Central memory CD4-positive, alpha-beta T cell (primary cell): Measurements from ENCODE around the gene ST14.
A peak's percentile ranks its signal among the peaks of the same experiment; 100 is the strongest.

Experiments used
- DNase-seq: peaks from one replicate; pipeline ENCODE4 v3.0.0; 2022
- total RNA-seq, 3 experiments: gene quantifications; one replicate each; lab custom pipeline; 2026; lab: John Stamatoyannopoulos, UW

ST14 gene
- 0 to 0.04 (median 0) reads per million in 3 experiments for total RNA-seq

GRCh38 chr11:130159657-130160497 lies at the start of gene ST14:
TSS of gene ST14 (plus strand) at chr11:130159782. CDS start at chr11:130159980, 198 bp downstream.
- no peak for DNase-seq

- no peak for DNase-seq
Observed at GRCh38 chr11:130110339-130111108, 49.1 kb upstream of the ST14 start.

DNA sequence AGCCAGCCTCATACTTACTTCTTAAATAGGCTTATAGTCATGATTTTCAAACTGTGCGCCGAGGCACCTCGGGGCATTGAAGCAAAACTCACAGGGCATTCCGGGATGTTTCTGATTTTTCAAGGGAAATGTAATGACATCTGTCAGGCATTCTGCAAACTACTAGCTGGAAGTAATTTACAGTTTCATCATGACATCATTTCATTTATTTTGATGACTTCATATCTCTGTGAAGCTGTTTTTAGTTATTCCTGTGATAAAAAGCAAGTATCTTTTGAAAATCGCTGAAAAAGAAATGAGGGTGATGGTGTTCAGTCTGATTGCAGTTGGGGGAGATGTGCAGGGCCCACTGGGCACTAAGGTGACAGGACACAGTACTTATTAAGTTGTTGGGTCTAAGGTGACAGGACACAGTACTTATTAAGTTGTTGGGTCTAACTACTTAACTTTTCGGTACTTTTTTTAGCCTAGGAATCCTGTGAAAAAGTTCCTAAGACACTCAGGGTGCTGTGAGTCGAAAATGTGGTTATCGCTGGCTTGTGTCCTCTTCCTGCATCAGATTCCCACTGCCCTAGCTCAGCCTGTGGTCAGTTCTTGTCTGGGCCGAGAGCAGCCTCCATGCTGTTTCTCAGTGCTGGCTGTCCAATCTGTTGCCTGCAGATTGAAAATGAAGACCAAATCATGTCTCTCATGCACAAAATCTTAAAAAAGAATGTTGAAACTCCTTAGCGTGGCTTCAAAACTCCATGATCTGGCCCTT lies 47.3 kb upstream of the ST14 start:
- DNase-seq: no peak

- no peak for DNase-seq
Observed at GRCh38 chr11:130114281-130114680, 45.3 kb upstream of the ST14 start.

DNA sequence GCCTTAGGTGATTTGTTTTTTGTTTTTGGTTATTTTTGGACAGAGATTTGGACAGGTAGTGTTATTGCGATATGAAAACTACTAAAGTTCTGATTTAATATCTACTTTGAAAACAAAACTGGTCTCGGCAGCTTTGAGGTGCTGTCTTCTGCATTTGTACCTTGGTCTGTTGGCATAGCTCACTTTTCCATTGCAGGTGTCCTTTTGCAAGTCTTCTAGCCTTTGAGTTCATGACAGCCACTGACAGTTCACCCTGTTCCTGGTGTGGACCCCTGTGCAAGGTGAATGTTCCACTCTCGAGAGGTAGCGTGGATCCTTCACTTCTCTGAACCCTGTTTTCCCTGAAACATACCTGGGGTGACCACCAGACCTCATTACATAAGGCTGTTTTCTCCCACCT lies 44.9 kb upstream of the ST14 start:
- no peak for DNase-seq

DNA sequence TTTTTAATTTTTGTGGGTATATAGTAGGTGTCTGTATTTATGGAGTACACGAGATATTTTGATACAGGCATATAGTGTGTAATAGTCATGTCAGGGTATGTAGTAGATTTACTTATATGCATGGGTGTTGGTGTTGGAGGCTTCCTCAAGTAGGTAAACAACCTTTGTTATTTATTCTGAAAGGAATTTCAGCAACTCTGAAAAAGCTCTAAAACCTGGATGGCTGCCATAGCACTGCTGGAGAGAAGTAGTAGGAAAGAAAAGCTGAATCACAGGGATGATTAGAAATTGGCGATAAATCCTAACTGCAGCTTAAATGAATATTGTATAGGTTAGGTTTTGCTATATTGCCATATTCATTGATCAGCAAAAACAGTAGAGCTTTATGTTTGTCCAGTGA lies 44.4 kb upstream of the ST14 start:
- no peak for DNase-seq

GRCh38 chr11:130118165-130118564 lies 41.4 kb upstream of the ST14 start:
- DNase-seq: no peak

- peak; percentile 48 for DNase-seq
Observed at GRCh38 chr11:130118636-130119387, 40.8 kb upstream of the ST14 start.

DNA sequence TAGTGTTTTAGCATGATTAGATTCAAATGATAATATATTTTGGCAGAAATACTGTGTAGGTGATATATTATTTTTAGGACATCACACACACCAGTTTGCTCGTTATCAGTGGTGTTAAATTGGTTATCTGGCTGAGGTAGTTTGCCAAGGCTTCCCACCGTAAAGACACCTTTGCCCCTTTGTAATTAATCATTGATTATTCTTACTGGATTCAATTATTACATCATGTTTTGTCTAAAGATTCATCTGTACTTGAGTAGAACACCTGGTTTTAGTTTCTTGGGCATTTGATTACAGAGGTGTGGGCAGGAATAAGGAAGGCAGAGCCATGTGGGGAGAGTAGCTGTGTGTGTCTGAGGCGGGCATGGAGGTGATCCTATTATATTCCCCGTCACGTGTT lies 39.5 kb upstream of the ST14 start:
- DNase-seq: no peak

GRCh38 chr11:130121445-130121978 lies 38.1 kb upstream of the ST14 start:
- peak; percentile 7 for DNase-seq

GRCh38 chr11:130122141-130122575 lies 37.4 kb upstream of the ST14 start:
- no peak for DNase-seq

DNA sequence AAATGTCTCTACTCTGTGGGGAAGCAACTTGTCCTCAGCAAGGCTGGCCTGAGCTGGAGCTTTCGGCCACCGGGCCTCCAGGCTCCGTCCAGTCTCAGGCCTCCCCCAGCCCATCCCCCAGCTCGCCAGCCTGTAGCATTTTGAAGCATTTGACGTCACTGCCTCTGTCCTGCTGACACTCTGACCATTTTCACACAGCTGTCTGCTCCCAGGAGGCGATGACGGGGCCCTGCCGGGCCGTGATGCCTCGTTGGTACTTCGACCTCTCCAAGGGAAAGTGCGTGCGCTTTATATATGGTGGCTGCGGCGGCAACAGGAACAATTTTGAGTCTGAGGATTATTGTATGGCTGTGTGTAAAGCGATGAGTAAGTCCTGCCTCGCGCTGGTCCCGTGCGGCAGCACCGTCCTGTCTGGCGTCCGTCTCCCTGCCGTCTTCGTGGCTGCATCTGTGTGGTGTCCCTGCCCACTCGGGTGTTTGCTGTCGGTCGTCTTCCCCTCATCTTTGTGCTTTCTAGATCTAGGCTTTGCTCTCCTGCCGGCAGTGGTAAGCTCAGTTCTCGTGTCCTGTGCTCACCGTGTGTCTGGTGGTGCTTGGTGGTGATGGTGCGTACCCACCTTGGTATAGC lies 36.1 kb upstream of the ST14 start:
- DNase-seq: no peak

DNA sequence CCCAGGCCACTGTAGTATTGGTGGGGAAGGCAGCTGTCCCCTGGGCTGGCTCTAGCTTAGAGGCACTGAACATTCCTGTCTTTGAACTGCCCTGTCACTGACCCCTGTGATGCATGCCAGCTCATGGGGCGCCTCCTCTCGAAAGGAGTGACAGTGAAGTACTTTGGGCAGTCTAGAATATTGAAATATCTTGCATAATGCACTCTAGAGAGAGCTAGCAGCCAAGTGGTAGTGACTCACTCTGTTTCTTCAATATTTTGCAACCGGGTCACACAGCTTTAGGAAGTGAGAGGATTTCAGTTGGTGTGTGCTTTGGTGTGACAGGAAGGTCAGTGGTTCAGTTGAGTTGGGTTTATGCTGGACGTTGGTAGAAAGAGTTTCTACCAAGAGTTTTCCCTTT lies 35.5 kb upstream of the ST14 start:
- DNase-seq: no peak

- no peak for DNase-seq
Observed at GRCh38 chr11:130125638-130126037, 33.9 kb upstream of the ST14 start.

GRCh38 chr11:130126516-130126915 lies 33.1 kb upstream of the ST14 start:
- DNase-seq: no peak

GRCh38 chr11:130127509-130127908 lies 32.1 kb upstream of the ST14 start:
- no peak for DNase-seq

- no peak for DNase-seq
Observed at GRCh38 chr11:130128626-130129025, 31.0 kb upstream of the ST14 start.

DNA sequence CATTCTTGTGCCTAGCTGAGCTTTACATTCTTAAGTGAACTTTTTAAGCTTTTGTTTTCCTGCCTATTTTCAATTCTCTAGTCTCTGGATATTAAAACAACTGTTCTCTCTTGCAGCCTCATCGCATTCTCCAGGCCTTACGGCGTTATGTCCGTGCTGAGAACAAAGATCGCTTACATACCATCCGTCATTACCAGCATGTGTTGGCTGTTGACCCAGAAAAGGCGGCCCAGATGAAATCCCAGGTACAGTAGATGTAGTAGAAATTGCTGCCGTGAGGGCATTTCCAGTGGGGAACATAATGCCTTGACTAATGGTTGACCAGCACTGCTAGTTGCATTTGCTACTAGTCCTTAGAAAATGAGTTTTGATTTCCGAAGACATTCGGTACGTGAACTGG lies 29.7 kb upstream of the ST14 start:
- no peak for DNase-seq

GRCh38 chr11:130131961-130132850 lies 27.4 kb upstream of the ST14 start:
- DNase-seq: peak; percentile 62

DNA sequence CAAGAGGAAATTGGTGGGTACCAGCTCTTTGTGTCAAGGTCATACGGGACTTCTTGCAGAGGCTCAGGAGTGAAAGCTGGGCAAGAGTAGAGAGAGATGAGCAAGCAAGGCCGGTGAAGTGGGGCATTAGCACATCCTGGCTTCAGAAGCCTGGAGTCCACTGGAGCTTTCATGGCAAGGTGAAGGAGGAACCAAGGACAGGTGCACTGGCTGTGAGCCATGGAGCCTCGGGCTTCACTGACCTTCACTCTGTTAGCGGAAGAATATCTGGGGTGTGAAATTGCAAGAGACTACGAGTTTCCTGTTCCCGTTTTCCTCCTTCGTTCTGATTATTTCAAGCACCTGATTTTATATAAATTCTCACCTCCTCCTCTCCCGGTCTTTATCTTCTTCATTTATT lies 25.9 kb upstream of the ST14 start:
- no peak for DNase-seq

GRCh38 chr11:130136107-130136506 lies 23.5 kb upstream of the ST14 start:
- no peak for DNase-seq
